Left lung (tissue), 10 donors: Measurements from ENCODE around the gene SYNE2. TPM values are rescaled to one million over a fixed set of nuclear protein-coding genes. Genes with fewer than 3 reads are reported as not detected.
"Not testable (repeated sequence)": the region's sequence is repeated elsewhere in the genome, so short reads cannot be mapped to it uniquely, and the experiment has no call there.

Experiments used
- ATAC-seq: fragments of 200-7000 bp; cut with Tn5 transposase; one replicate; pipeline ENCODE4 v1.9.1; 2020; ENCODE audit warnings: moderate library complexity
- DNase-seq, 4 donors: peaks; one replicate each; pipeline ENCODE4 v3.0.0-alpha.2; 2013 to 2020
- H3K27ac ChIP-seq, 2 donors: fragments of 200-600 bp; sonication (generic) in 1 of 2; one replicate each; pipeline versions ENCODE4 v1.5.0 to v1.8.0; 2020 to 2021
- H3K27me3 ChIP-seq, 2 donors: fragments of 200-600 bp; sonication (generic) in 1 of 2; one replicate each; pipeline versions ENCODE4 v1.5.0 to v1.8.0; 2020 to 2021
- H3K36me3 ChIP-seq, 2 donors: fragments of 200-600 bp; sonication (generic) in 1 of 2; one replicate each; pipeline versions ENCODE4 v1.5.0 to v1.8.0; 2020 to 2021
- H3K4me1 ChIP-seq, 2 donors: fragments of 200-600 bp; one replicate each; pipeline ENCODE4 v1.8.0; 2021
- H3K4me3 ChIP-seq, 2 donors: fragments of 200-600 bp; sonication (generic) in 1 of 2; one replicate each; pipeline versions ENCODE4 v1.5.0 to v1.8.0; 2020 to 2021; ENCODE audit warnings: mild to moderate bottlenecking in 1 of 2
- H3K9me3 ChIP-seq, 2 donors: fragments of 200-600 bp; sonication (generic) in 1 of 2; one replicate each; pipeline versions ENCODE4 v1.5.0 to v1.8.0; 2020 to 2021
- CTCF ChIP-seq, 2 donors: fragments of 200-600 bp; sonication (generic) in 1 of 2; IDR thresholded peaks; one replicate each; pipeline versions ENCODE4 v1.5.0 to v1.8.0; 2021; ENCODE audit warnings: antibody characterized with exemption in 2 of 2
- intact Hi-C, 2 donors: fragments of 100-400 bp; cut with DNase I; formaldehyde crosslinking; loops; one replicate each; pipeline versions ENCODE4 v1.11.2 to v1.14.2; 2022
- polyA plus RNA-seq, 6 donors: library from polyadenylated mRNA; unstranded; fragments of 120-200 nt; gene quantifications; one replicate each; pipeline ENCODE4 v1.2.1, GENCODE V29; 2013; ENCODE audit not compliant: insufficient read length in 6 of 6
- total RNA-seq, 2 donors: library from RNA; stranded (reverse); fragmentation: NEBNext Ultra II Directional; extraction: Animal tissue kit (Norgen Biotek cat#: 25700); gene quantifications; one replicate each; pipeline ENCODE4 v1.2.1, GENCODE V29; 2021
- donor health status: DM: no; HTN: yes; CAD: no.
- donor health status: DM: no; HTN: no; CAD: no.

The SYNE2 gene
- total and polyA plus RNA-seq, 8 donors: 59.6 to 109 (median 88.5) TPM

- H3K36me3 ChIP-seq: peaks cover 0 to 67% of the 10 kb centered on the region in 2 donors
- H3K4me3 ChIP-seq: no peak overlapping the region
- no peak overlapping the region for H3K27ac ChIP-seq
These were observed 357.4 kb downstream of the SYNE2 start for GRCh38 chr14:64210216-64210615.

DNA sequence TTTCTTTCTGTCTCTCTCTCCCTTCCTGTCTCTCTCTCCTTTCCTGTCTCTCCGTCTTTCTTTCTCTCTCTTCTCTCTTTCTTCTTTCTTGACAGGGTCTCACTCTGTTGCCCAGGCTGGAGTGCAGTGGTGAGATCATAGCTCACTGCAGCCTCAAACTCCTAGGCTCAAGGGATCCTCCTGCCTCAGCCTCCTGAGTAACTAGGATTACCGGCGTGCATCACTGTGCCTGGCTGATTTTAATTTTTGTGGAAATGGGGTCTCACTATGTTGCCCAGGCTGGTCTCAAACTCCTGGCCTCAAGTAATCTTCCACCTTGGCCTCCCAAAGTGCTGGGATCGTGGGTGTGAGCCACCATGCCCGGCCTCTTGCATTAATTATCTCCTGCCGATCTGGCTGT lies 358.1 kb downstream of the SYNE2 start:
- H3K27ac ChIP-seq, ATAC-seq, H3K27me3 ChIP-seq, intact Hi-C loops, H3K4me3 ChIP-seq, DNase-seq, H3K9me3 ChIP-seq: not testable (repeated sequence)
- Histone ChIP-seq H3K4me1 (peaks cover 12 to 14% of the 10 kb centered on the region in 2 donors), H3K36me3 (peaks cover 0 to 74% of the 10 kb centered on the region in 2 donors)

More at GRCh38 chr14:64210216-64210615, 357.4 kb downstream of the SYNE2 start:
- Histone ChIP-seq H3K9me3 (no peaks in the 10 kb centered on the region), H3K4me1 (peaks cover 12 to 14% of the 10 kb centered on the region in 2 donors), H3K27me3 (no peaks in the 10 kb centered on the region)
- intact Hi-C loops: no loop called here
- no peak for ATAC-seq
- no peak for DNase-seq
- TF ChIP-seq CTCF (IDR thresholded peaks at IDR 0.05): no peak

DNA sequence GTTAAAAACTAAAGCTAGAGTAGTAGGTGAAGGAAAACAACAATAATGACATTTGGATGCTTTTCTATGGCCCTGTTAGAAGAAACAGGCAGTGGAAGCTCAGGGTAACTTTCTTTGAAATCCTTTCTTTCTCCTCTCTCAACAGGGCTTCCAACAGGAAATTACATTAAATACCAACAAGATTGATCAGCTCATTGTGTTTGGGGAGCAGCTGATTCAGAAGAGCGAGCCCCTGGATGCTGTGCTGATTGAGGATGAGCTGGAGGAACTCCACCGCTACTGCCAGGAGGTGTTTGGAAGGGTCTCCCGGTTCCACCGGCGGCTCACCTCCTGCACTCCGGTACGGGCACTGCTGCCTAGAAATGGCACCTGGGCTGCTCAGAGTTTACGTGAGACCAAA lies 359.9 kb downstream of the SYNE2 start:
- H3K4me3 ChIP-seq: no peak overlapping the region
- intact Hi-C loops: no loop called here
- H3K27ac ChIP-seq: no peak overlapping the region
- DNase-seq (no peak), ATAC-seq (no peak)
- no peaks in the 10 kb centered on the region for H3K27me3 ChIP-seq
- H3K4me1 ChIP-seq: peaks cover 12 to 14% of the 10 kb centered on the region in 2 donors
- TF ChIP-seq CTCF (IDR thresholded peaks at IDR 0.05): no peak
- H3K36me3 ChIP-seq: peaks cover 0 to 92% of the 10 kb centered on the region in 2 donors
- H3K9me3 ChIP-seq: no peaks in the 10 kb centered on the region

GRCh38 chr14:64213086-64213485 lies 360.3 kb downstream of the SYNE2 start:
- no peaks in the 10 kb centered on the region for H3K9me3 ChIP-seq
- no peak overlapping the region for H3K4me3 ChIP-seq
- no peak for TF ChIP-seq CTCF (IDR thresholded peaks at IDR 0.05)
- DNase-seq (peak in 3 of 4 donors; percentile 13 to 72 (median 60)), ATAC-seq (peak; percentile 77)
- H3K36me3 ChIP-seq: peaks cover 0 to 96% of the 10 kb centered on the region in 2 donors
- peak overlapping the region; percentile 59 to 70 for H3K27ac ChIP-seq
- H3K4me1 ChIP-seq: peaks cover 12 to 14% of the 10 kb centered on the region in 2 donors
- intact Hi-C loops: no loop called here
- H3K27me3 ChIP-seq: no peaks in the 10 kb centered on the region

DNA sequence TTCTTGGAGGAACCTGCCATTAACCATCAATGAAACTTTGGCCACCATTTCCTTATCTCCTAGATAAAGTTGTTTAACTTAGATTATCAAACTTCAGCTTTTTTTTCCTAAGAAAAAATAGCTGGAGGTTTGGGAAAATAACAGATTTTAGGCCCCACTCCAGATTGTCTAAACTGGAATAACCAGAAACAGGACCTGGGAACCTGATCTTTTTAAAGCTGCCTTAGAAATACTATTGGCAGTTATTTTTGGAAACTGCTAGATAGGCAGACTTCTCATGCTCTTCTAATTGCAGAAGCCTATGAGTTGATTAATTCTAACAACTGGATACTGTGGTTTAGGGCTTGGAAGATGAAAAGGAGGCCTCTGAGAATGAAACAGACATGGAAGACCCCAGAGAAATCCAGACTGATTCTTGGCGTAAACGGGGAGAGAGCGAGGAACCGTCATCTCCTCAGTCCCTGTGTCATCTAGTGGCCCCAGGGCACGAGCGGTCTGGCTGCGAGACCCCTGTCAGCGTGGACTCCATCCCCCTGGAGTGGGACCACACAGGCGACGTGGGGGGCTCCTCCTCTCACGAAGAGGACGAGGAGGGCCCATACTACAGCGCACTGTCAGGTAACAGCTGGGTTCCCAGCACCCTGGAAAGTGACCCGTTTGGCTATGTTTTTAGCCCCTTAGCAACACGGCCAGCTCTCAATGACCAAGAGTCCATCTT lies 361.2 kb downstream of the SYNE2 start:
- Histone ChIP-seq H3K27ac (peak overlapping the region; percentile 59 to 70), H3K4me1 (peaks cover 11 to 12% of the 10 kb centered on the region in 2 donors), H3K36me3 (peaks cover 0 to 94% of the 10 kb centered on the region in 2 donors), H3K4me3 (no peak overlapping the region), H3K9me3 (no peaks in the 10 kb centered on the region), H3K27me3 (no peaks in the 10 kb centered on the region)
- TF ChIP-seq CTCF (IDR thresholded peaks at IDR 0.05): no peak
- ATAC-seq: peak; percentile 30
- no peak for DNase-seq
- intact Hi-C loops: no loop called here
